ENCODE results near the gene STAB1. TPM values are rescaled to one million over a fixed set of nuclear protein-coding genes. Genes with fewer than 3 reads are reported as not detected.

STAB1 gene
- total and polyA plus RNA-seq, 10 of the 15 experiments (the other 5 are each of a cell fraction or from before 2014, with no cell fraction given): 0.46 TPM; not detected in 9

GRCh38 chr3:52519445-52520140 lies 24.5 kb downstream of the STAB1 start:
- no peak for DNase-seq (ENCODE audit: low read depth, low spot score)

More at GRCh38 chr3:52519445-52520140, 24.5 kb downstream of the STAB1 start:
- TF ChIP-seq ZNF687 (IDR thresholded peaks at IDR 0.05) (no peak), STAT1 (conservative IDR thresholded peaks at IDR 0.05) (no peak), STAT3 (IDR thresholded peaks at IDR 0.05; ENCODE audit: low read depth, low read length) (no peak), POLR2A (IDR thresholded peaks at IDR 0.05; ENCODE audit: low read depth, low read length) (no peak), RAD51 (IDR thresholded peaks at IDR 0.05) (no peak), WRNIP1 (IDR thresholded peaks at IDR 0.05; ENCODE audit: borderline replicate concordance, low read depth, low read length) (no peak), SUPT20H (IDR thresholded peaks at IDR 0.05; ENCODE audit: borderline replicate concordance, control insufficient read depth, low read depth, low read length) (no peak), CBX5 (IDR thresholded peaks at IDR 0.05; ENCODE audit: low read depth) (no peak), ZNF207 (IDR thresholded peaks at IDR 0.05; ENCODE audit: borderline replicate concordance) (no peak), NRF1 (conservative IDR thresholded peaks at IDR 0.05; ENCODE audit: low read depth, low read length) (no peak), SMARCA5 (IDR thresholded peaks at IDR 0.05) (no peak), SUZ12 (IDR thresholded peaks at IDR 0.05; ENCODE audit: unreplicated experiment) (no peak), HDAC2 (IDR thresholded peaks at IDR 0.05) (no peak), IRF4 (IDR thresholded peaks at IDR 0.05; ENCODE audit: low read depth, low read length) (no peak), TBL1XR1 (IDR thresholded peaks at IDR 0.05; ENCODE audit: low read depth, low read length) (no peak), JUNB (IDR thresholded peaks at IDR 0.05) (no peak), ATF2 (IDR thresholded peaks at IDR 0.05; ENCODE audit: low read length) (no peak), PBX3 (IDR thresholded peaks at IDR 0.05; ENCODE audit: insufficient replicate concordance, low read depth, low read length) (no peak)
- Histone ChIP-seq H3K4me1 (ENCODE audit: control insufficient read depth, insufficient read depth, low read length) (no peaks in the 10 kb centered on the region), H2AFZ (ENCODE audit: control insufficient read depth, low read depth, low read length) (no peak overlapping the region), H3K27me3 (replicated peaks in 1 of 2; ENCODE audit: control insufficient read depth in 2 of 2, insufficient read depth in 2 of 2, low read length in 1 of 2) (no peaks in the 10 kb centered on the region; a peak in 1 of 4 replicates), H3K9me3 (replicated peaks; ENCODE audit: control insufficient read depth, insufficient read depth, low read length) (no peaks in the 10 kb centered on the region), H3K9ac (ENCODE audit: control insufficient read depth, insufficient read depth, low read length) (no peak overlapping the region), H3K4me2 (ENCODE audit: control insufficient read depth, insufficient read depth) (no peak overlapping the region), H3K4me3 (no peak overlapping the region), H4K20me1 (ENCODE audit: control insufficient read depth, insufficient read depth) (no peaks in the 10 kb centered on the region), H3K79me2 (ENCODE audit: control insufficient read depth, insufficient read depth, low read length) (no peaks in the 10 kb centered on the region), H3K36me3 (ENCODE audit: control insufficient read depth in 2 of 2, insufficient read depth in 2 of 2, low read length in 1 of 2) (peaks cover 0 to 2% of the 10 kb centered on the region in 2 experiments; a peak in 2 of 4 replicates), H3K27ac (ENCODE audit: control insufficient read depth, insufficient read depth) (no peak overlapping the region)
- no TSS peak for BruUV-seq (replicated peaks)
- FAIRE-seq: no peak
- intact Hi-C loops (cut with micrococcal nuclease; ENCODE audit: unreplicated experiment): no loop called here
- ChIA-PET POLR2A (no interaction called here), CTCF (interaction anchor here (0.7 kb wide), 1 partner anchor 45 kb away, joined by 3 read pairs; no protein-coding TSS in a partner anchor), SMC1A (ENCODE audit: uncharacterized antibody, unreplicated experiment) (interaction anchor here (0.7 kb wide), 1 partner anchor 151 kb away, joined by 3 read pairs; no protein-coding TSS in a partner anchor), RAD21 (ENCODE audit: unreplicated experiment) (no interaction called here)
- no peak for ATAC-seq
- WGBS (ENCODE audit: insufficient coverage, insufficient replicate concordance, low lambda C conversion rate, missing lambda C conversion rate): 59% methylated on average over 22 of the region's 22 CpGs
- in situ Hi-C loops (cut with MboI): no loop called here

All from GM12878 (cell line).